Measurements from ENCODE around the gene PCSK5.

GRCh38 chr9:75946766-75947165 lies 56.3 kb downstream of the PCSK5 start:
- TF ChIP-seq POLR2A (IDR thresholded peaks at IDR 0.05) (no peak), CTCF (IDR thresholded peaks at IDR 0.05 in 8 of 11, conservative IDR thresholded peaks at IDR 0.05 in 3 of 11) (no peak)
